CD4-positive, CD25-positive, alpha-beta regulatory T cell (primary cell): Measurements from ENCODE around the gene NEMP1. TPM values are rescaled to one million over a fixed set of nuclear protein-coding genes. Genes with fewer than 3 reads are reported as not detected.

Source experiments
- ATAC-seq, 2 donors: fragments of 150-1000 bp; cut with Tn5 transposase; one replicate each; pipeline ENCODE4 v1.10.0; 2021; ENCODE audit warnings: low read depth in 2 of 2, moderate number of reproducible peaks in 2 of 2, moderate library complexity in 1 of 2
- DNase-seq, 3 donors: peaks; one replicate each; pipeline versions ENCODE4 v3.0.0 to v3.0.0-alpha.2; 2012 to 2022; ENCODE audit warnings: mixed read lengths in 1 of 3
- H3K27ac ChIP-seq: one replicate; pipeline ENCODE4 v1.7.0; 2013; ENCODE audit warnings: mild to moderate bottlenecking, low read length; ENCODE audit not compliant: insufficient read depth, poor library complexity, severe bottlenecking
- H3K27me3 ChIP-seq: one replicate; pipeline ENCODE4 v1.7.0; 2013; ENCODE audit warnings: low read length; ENCODE audit not compliant: control insufficient read depth, insufficient read depth
- H3K36me3 ChIP-seq: one replicate; pipeline ENCODE4 v1.7.0; 2013; ENCODE audit warnings: mild to moderate bottlenecking, low read length, moderate library complexity; ENCODE audit not compliant: control insufficient read depth, insufficient read depth
- H3K4me1 ChIP-seq: 2 replicates; pipeline ENCODE4 v1.7.0; 2013; ENCODE audit warnings: mild to moderate bottlenecking, low read length; ENCODE audit not compliant: insufficient read depth, control insufficient read depth, poor library complexity, severe bottlenecking
- H3K4me3 ChIP-seq: one replicate; pipeline ENCODE4 v1.7.0; 2013; ENCODE audit warnings: low read depth, mild to moderate bottlenecking, low read length, moderate library complexity
- H3K9me3 ChIP-seq, 2 experiments: 1 replicate in 1 of 2; 2 replicates in 1 of 2; pipeline ENCODE4 v1.7.0; 2013; ENCODE audit warnings: low read length in 2 of 2, mild to moderate bottlenecking in 1 of 2, moderate library complexity in 1 of 2; ENCODE audit not compliant: control insufficient read depth in 2 of 2
- H3K27ac Mint-ChIP-seq, 3 donors: one replicate each; pipeline ENCODE4 v1.8.0; 2020 to 2022; ENCODE audit warnings: mild to moderate bottlenecking in 3 of 3, mixed read lengths in 3 of 3, moderate library complexity in 2 of 3
- H3K27me3 Mint-ChIP-seq: one replicate; pipeline ENCODE4 v1.8.0; 2022; ENCODE audit warnings: mild to moderate bottlenecking, mixed read lengths
- H3K36me3 Mint-ChIP-seq: one replicate; pipeline ENCODE4 v1.8.0; 2020; ENCODE audit warnings: mixed read lengths
- H3K4me1 Mint-ChIP-seq, 4 donors: one replicate each; pipeline ENCODE4 v1.8.0; 2020 to 2022; ENCODE audit warnings: mixed read lengths in 4 of 4, mild to moderate bottlenecking in 1 of 4
- H3K4me3 Mint-ChIP-seq, 4 donors: one replicate each; pipeline ENCODE4 v1.8.0; 2020 to 2022; ENCODE audit warnings: mild to moderate bottlenecking in 4 of 4, mixed read lengths in 4 of 4, moderate library complexity in 3 of 4
- H3K9me3 Mint-ChIP-seq, 7 donors: one replicate each; pipeline ENCODE4 v1.8.0; 2020 to 2022; ENCODE audit warnings: mixed read lengths in 7 of 7, mild to moderate bottlenecking in 3 of 7, moderate library complexity in 2 of 7
- polyA plus RNA-seq, 4 donors: library from polyadenylated mRNA; unstranded; fragments of 300-500 nt; fragmentation: Illumina TruSeq; gene quantifications; one replicate each; pipeline ENCODE4 v1.2.3, GENCODE V29; 2021
- total RNA-seq: library from RNA; stranded (reverse); gene quantifications from one replicate; pipeline ENCODE4 v1.2.3, GENCODE V29; 2022

Gene NEMP1
- total and polyA plus RNA-seq, 5 donors from 2014 or later: 3.1 to 14.7 (median 5.4) TPM

- H3K36me3 ChIP-seq: no peaks in the 10 kb centered on the region
- no peak overlapping the region for H3K27ac ChIP-seq
- ATAC-seq: no peak
- DNase-seq: no peak
- Mint-ChIP-seq H3K9me3 (no peaks in the 10 kb centered on the region), H3K4me1 (peaks cover 0 to 6% (median 0%) of the 10 kb centered on the region in 4 donors), H3K4me3 (no peak overlapping the region), H3K36me3 (no peaks in the 10 kb centered on the region), H3K27me3 (no peaks in the 10 kb centered on the region), H3K27ac (no peak overlapping the region)
- no peaks in the 10 kb centered on the region for H3K4me1 ChIP-seq
- H3K4me3 ChIP-seq: no peak overlapping the region
- H3K9me3 ChIP-seq: no peaks in the 10 kb centered on the region
- peaks cover 3% of the 10 kb centered on the region for H3K27me3 ChIP-seq
These were observed 41.3 kb downstream of the NEMP1 start for GRCh38 chr12:57037264-57037663.

GRCh38 chr12:57033431-57033830 is 45.2 kb downstream of the NEMP1 start:
- H3K9me3 Mint-ChIP-seq: no peaks in the 10 kb centered on the region
- Histone ChIP-seq H3K4me3 (no peak overlapping the region), H3K9me3 (no peaks in the 10 kb centered on the region), H3K4me1 (no peaks in the 10 kb centered on the region), H3K27ac (no peak overlapping the region), H3K27me3 (no peaks in the 10 kb centered on the region), H3K36me3 (no peaks in the 10 kb centered on the region)
- ATAC-seq: no peak
- no peak for DNase-seq
- H3K4me1 Mint-ChIP-seq: peaks cover 0 to 22% (median 5%) of the 10 kb centered on the region in 4 donors
- no peaks in the 10 kb centered on the region for H3K27me3 Mint-ChIP-seq
- no peak overlapping the region for H3K4me3 Mint-ChIP-seq
- H3K36me3 Mint-ChIP-seq: peaks cover 3% of the 10 kb centered on the region
- H3K27ac Mint-ChIP-seq: peak overlapping the region in 2 of 3 donors; percentile 3 to 63

- Mint-ChIP-seq H3K9me3 (no peaks in the 10 kb centered on the region), H3K36me3 (peaks cover 3% of the 10 kb centered on the region), H3K4me3 (no peak overlapping the region), H3K27me3 (no peaks in the 10 kb centered on the region), H3K4me1 (peaks cover 9 to 38% (median 11%) of the 10 kb centered on the region in 4 donors), H3K27ac (peak overlapping the region in 2 of 3 donors; percentile 30 to 88)
- ATAC-seq (no peak), DNase-seq (no peak)
- no peaks in the 10 kb centered on the region for H3K9me3 ChIP-seq
- peaks cover 4% of the 10 kb centered on the region for H3K4me1 ChIP-seq
- no peaks in the 10 kb centered on the region for H3K27me3 ChIP-seq
- H3K4me3 ChIP-seq: no peak overlapping the region
- H3K36me3 ChIP-seq: no peaks in the 10 kb centered on the region
- no peak overlapping the region for H3K27ac ChIP-seq
These were observed 46.8 kb downstream of the NEMP1 start for GRCh38 chr12:57031789-57032188.

GRCh38 chr12:57031138-57031725 is 47.4 kb downstream of the NEMP1 start:
- peak; percentile 32 to 37 for ATAC-seq
- H3K27me3 ChIP-seq: no peaks in the 10 kb centered on the region
- no peaks in the 10 kb centered on the region for H3K9me3 ChIP-seq
- Mint-ChIP-seq H3K9me3 (no peaks in the 10 kb centered on the region), H3K4me3 (no peak overlapping the region), H3K27ac (peak overlapping the region; percentile 59 to 88 (median 67)), H3K4me1 (peaks cover 9 to 44% (median 14%) of the 10 kb centered on the region in 4 donors), H3K36me3 (peaks cover 3% of the 10 kb centered on the region), H3K27me3 (no peaks in the 10 kb centered on the region)
- H3K4me3 ChIP-seq: no peak overlapping the region
- H3K4me1 ChIP-seq: peaks cover 4% of the 10 kb centered on the region
- H3K36me3 ChIP-seq: no peaks in the 10 kb centered on the region
- peak in 1 of 3 donors; percentile 52 for DNase-seq
- H3K27ac ChIP-seq: no peak overlapping the region

- no peak overlapping the region for H3K27ac Mint-ChIP-seq
- no peaks in the 10 kb centered on the region for H3K36me3 ChIP-seq
- DNase-seq: no peak
- H3K4me1 Mint-ChIP-seq: peaks cover 9 to 52% (median 14%) of the 10 kb centered on the region in 4 donors
- no peak overlapping the region for H3K4me3 Mint-ChIP-seq
- no peaks in the 10 kb centered on the region for H3K27me3 ChIP-seq
- H3K27me3 Mint-ChIP-seq: no peaks in the 10 kb centered on the region
- peaks cover 4% of the 10 kb centered on the region for H3K4me1 ChIP-seq
- no peak overlapping the region for H3K4me3 ChIP-seq
- no peaks in the 10 kb centered on the region for H3K9me3 Mint-ChIP-seq
- no peak for ATAC-seq
- no peaks in the 10 kb centered on the region for H3K9me3 ChIP-seq
- H3K36me3 Mint-ChIP-seq: peaks cover 3% of the 10 kb centered on the region
- no peak overlapping the region for H3K27ac ChIP-seq
These were observed 49.1 kb downstream of the NEMP1 start for GRCh38 chr12:57029457-57029856.

- no peaks in the 10 kb centered on the region for H3K9me3 ChIP-seq
- ATAC-seq (no peak), DNase-seq (no peak)
- peak overlapping the region; percentile 12 to 80 (median 78) for H3K27ac Mint-ChIP-seq
- H3K36me3 ChIP-seq: no peaks in the 10 kb centered on the region
- H3K27me3 Mint-ChIP-seq: no peaks in the 10 kb centered on the region
- no peak overlapping the region for H3K4me3 ChIP-seq
- H3K27me3 ChIP-seq: no peaks in the 10 kb centered on the region
- peak overlapping the region in 2 of 4 donors; percentile 40 to 60 for H3K4me3 Mint-ChIP-seq
- H3K36me3 Mint-ChIP-seq: peaks cover 3% of the 10 kb centered on the region
- peaks cover 4% of the 10 kb centered on the region for H3K4me1 ChIP-seq
- no peak overlapping the region for H3K27ac ChIP-seq
- peaks cover 10 to 57% (median 14%) of the 10 kb centered on the region in 4 donors for H3K4me1 Mint-ChIP-seq
- H3K9me3 Mint-ChIP-seq: no peaks in the 10 kb centered on the region
These were observed 50.8 kb downstream of the NEMP1 start for GRCh38 chr12:57027805-57028153.

GRCh38 chr12:57027011-57027804 is 51.4 kb downstream of the NEMP1 start:
- Mint-ChIP-seq H3K9me3 (no peaks in the 10 kb centered on the region), H3K4me3 (peak overlapping the region; percentile 6 to 60 (median 38)), H3K4me1 (peaks cover 10 to 59% (median 14%) of the 10 kb centered on the region in 4 donors), H3K36me3 (peaks cover 3% of the 10 kb centered on the region), H3K27me3 (no peaks in the 10 kb centered on the region), H3K27ac (peak overlapping the region; percentile 44 to 80 (median 78))
- Histone ChIP-seq H3K4me3 (no peak overlapping the region), H3K4me1 (peaks cover 4% of the 10 kb centered on the region), H3K27ac (no peak overlapping the region), H3K27me3 (no peaks in the 10 kb centered on the region), H3K36me3 (no peaks in the 10 kb centered on the region), H3K9me3 (no peaks in the 10 kb centered on the region)
- ATAC-seq (peak in 1 of 2 donors; percentile 32), DNase-seq (peak in 1 of 3 donors; percentile 35)
